ENCODE results near the gene FAM98B.

Gene FAM98B

GRCh38 chr15:38532728-38533127, 78.8 kb downstream of the FAM98B start:
- Histone ChIP-seq H3K4me3 (ENCODE audit: low read depth, low read length) (no peak overlapping the region), H3K9me3 (no peaks in the 10 kb centered on the region), H3K36me3 (no peaks in the 10 kb centered on the region), H3K4me1 (no peaks in the 10 kb centered on the region), H3K27me3 (0 out of 2 replicates have a peak, but pooled peaks cover 4% of the 10 kb centered on the region)
- DNase-seq = no peak
- TF ChIP-seq, protein P1, sequence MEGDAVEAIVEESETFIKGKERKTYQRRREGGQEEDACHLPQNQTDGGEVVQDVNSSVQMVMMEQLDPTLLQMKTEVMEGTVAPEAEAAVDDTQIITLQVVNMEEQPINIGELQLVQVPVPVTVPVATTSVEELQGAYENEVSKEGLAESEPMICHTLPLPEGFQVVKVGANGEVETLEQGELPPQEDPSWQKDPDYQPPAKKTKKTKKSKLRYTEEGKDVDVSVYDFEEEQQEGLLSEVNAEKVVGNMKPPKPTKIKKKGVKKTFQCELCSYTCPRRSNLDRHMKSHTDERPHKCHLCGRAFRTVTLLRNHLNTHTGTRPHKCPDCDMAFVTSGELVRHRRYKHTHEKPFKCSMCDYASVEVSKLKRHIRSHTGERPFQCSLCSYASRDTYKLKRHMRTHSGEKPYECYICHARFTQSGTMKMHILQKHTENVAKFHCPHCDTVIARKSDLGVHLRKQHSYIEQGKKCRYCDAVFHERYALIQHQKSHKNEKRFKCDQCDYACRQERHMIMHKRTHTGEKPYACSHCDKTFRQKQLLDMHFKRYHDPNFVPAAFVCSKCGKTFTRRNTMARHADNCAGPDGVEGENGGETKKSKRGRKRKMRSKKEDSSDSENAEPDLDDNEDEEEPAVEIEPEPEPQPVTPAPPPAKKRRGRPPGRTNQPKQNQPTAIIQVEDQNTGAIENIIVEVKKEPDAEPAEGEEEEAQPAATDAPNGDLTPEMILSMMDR (IDR thresholded peaks at IDR 0.05; ENCODE audit: low read depth, low read length) = no peak

DNA sequence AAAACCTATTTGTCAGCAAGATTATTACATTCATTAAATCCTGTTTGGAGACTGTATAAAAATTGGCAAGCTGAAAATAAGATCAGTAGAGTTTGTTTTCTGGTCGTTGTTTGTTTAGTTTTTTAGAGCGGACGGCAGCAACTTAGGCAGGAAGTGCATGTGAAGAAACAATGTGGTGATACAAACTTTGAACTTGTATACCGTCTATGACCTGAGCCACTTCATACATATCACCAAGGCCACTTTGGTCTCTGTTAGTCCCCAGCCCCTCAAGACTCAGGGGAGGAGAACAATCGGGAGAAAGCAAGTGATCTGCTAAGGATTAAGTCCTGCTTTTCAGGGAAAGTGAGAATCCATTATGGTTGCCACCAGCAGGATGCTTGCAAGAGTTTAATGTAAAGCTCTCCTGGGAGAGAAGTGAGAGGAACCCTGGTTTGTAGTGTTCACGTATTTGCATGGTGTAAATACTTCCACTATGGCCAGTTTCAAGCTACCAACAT, 79.5 kb downstream of the FAM98B start:
- no peaks in the 10 kb centered on the region for H3K36me3 ChIP-seq
- H3K4me1 ChIP-seq = no peaks in the 10 kb centered on the region
- TF ChIP-seq, protein P1 (IDR thresholded peaks at IDR 0.05; ENCODE audit: low read depth, low read length) = no peak
- no peaks in the 10 kb centered on the region for H3K9me3 ChIP-seq
- no peak for DNase-seq
- 0 out of 2 replicates have a peak, but pooled peaks cover 4% of the 10 kb centered on the region for H3K27me3 ChIP-seq
- no peak overlapping the region for H3K4me3 ChIP-seq (ENCODE audit: low read depth, low read length)

DNA sequence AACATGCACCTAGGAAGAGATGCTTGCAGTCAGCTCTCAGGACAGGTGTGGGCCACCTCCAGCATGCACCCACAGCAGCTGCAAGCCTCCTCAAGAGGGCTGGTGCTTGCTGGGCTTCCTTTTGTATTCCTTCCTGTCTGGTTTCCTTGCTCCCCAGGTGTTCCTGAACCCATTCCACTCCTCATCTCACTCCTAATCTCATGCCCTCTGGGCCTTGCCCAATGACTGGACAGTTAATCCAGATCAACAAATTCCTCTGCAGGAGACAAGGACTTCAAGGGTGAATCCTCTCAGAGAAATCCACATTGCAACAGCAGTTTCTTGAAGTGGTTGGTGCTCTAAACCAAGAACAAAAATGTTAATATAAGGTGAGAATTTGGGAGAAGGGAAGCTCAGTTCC, 80.0 kb downstream of the FAM98B start:
- no peak overlapping the region for H3K4me3 ChIP-seq (ENCODE audit: low read depth, low read length)
- no peaks in the 10 kb centered on the region for H3K36me3 ChIP-seq
- no peaks in the 10 kb centered on the region for H3K4me1 ChIP-seq
- DNase-seq = no peak
- H3K27me3 ChIP-seq = 0 out of 2 replicates have a peak, but pooled peaks cover 4% of the 10 kb centered on the region
- H3K9me3 ChIP-seq = no peaks in the 10 kb centered on the region
- TF ChIP-seq, protein P1 (IDR thresholded peaks at IDR 0.05; ENCODE audit: low read depth, low read length) = no peak

DNA sequence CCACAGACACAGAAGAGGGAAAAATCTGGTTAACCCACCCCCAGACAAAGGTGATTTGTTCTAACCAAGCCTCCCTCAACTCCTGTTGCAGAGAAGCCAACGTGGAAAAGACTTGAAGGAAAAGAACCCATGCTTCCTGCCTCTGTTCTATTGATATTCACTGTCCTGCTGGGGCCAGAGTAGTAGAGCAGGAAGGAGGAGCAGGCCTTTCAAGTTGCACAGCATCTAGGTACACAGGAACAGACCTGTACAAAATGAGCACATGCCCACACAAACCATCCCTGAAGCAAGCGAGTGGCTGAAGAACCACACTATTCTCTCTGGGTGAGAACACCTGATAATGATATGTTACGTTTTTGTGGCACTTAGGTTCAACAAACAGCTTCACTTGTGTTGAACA, 80.8 kb downstream of the FAM98B start:
- no peaks in the 10 kb centered on the region for H3K36me3 ChIP-seq
- H3K9me3 ChIP-seq = no peaks in the 10 kb centered on the region
- TF ChIP-seq, protein P1 (IDR thresholded peaks at IDR 0.05; ENCODE audit: low read depth, low read length) = no peak
- DNase-seq = no peak
- H3K4me1 ChIP-seq = no peaks in the 10 kb centered on the region
- H3K4me3 ChIP-seq (ENCODE audit: low read depth, low read length) = no peak overlapping the region
- 0 out of 2 replicates have a peak, but pooled peaks cover 4% of the 10 kb centered on the region for H3K27me3 ChIP-seq

GRCh38 chr15:38535491-38536200, 81.7 kb downstream of the FAM98B start:
- Histone ChIP-seq H3K4me3 (ENCODE audit: low read depth, low read length) (no peak overlapping the region), H3K27me3 (0 out of 2 replicates have a peak, but pooled peaks cover 4% of the 10 kb centered on the region), H3K9me3 (no peaks in the 10 kb centered on the region), H3K36me3 (no peaks in the 10 kb centered on the region), H3K4me1 (no peaks in the 10 kb centered on the region)
- TF ChIP-seq, protein P1 (IDR thresholded peaks at IDR 0.05; ENCODE audit: low read depth, low read length) = no peak
- DNase-seq = no peak

- no peaks in the 10 kb centered on the region for H3K4me1 ChIP-seq
- H3K4me3 ChIP-seq (ENCODE audit: low read depth, low read length) = no peak overlapping the region
- no peak for DNase-seq
- H3K9me3 ChIP-seq = no peaks in the 10 kb centered on the region
- no peaks in the 10 kb centered on the region for H3K36me3 ChIP-seq
- TF ChIP-seq, protein P1 (IDR thresholded peaks at IDR 0.05; ENCODE audit: low read depth, low read length) = no peak
- 0 out of 2 replicates have a peak, but pooled peaks cover 4% of the 10 kb centered on the region for H3K27me3 ChIP-seq
Measured at GRCh38 chr15:38536201-38536676, 82.3 kb downstream of the FAM98B start.
